Embryonic facial prominence (tissue), 1 donor: ENCODE data around the gene LYAR.

ENCODE experiments used
- DNase-seq: peaks from one replicate; pipeline ENCODE4 v3.0.0-alpha.2; 2016; ENCODE audit errors: extremely low spot score

Gene LYAR

DNA sequence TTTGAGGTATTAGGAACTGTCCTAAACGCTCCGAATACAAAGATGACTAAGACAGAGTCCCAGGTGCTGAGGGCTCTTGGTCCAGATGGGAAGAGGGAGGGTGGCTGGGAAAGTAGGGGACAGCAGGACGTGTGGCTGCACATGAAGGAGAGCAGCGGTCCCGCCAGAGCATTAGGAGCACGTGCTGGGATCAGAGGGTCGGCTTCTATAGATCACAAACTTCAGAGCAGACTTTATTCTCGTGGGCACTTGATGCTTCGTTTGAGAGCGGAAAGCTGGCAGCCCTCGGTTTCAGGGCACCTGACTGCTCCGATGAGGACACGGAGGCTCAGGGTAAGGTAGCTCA lies 26.2 kb upstream of the LYAR start:
- no peak for DNase-seq

DNA sequence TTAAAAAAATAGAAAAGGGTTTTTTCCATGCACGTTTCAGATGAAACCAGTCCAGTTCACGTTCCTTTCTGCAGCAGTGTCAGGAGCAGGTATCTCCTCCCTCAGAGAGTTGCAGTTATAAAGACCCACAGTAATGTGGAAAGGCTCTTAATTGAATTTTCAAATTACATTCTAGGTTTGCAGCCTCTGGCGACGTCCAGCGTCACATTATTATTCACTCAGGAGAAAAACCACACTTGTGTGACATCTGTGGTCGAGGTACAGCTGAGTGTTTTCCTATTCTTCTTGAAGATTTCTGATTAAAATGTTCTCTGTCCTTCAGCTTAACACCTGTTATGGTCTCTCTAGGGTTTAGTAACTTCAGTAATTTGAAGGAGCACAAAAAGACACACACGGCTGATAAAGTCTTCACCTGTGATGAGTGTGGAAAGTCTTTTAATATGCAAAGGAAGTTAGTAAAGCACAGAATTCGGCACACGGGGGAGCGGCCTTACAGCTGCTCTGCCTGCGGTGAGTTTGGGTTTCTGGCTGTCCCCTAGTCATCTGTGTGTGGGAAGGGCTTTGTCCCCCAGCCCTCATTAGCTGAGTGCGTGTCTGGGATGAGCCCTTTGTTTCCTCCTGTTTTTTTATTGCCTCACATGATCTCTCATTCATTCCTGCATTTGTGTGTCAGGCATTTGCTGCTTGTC lies 25.7 kb upstream of the LYAR start:
- DNase-seq: no peak

DNA sequence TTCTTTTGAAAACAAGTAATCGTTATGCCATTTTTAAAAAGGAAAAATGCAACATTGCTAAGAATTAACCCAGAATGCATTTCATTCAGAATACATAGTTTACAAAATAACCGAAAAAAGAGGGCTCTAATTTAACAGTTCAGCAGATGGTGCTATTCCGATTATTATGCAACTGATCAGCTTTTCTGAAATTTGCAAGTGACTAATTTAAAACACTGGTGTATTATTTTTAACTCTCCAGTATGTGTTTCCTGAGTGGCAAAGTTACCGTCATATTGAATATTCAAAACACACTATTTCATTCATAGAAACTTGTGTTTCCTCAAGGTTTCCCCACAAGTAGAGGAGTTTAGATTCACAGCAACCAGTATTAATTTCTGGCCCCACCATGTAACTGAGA lies 21.2 kb upstream of the LYAR start:
- no peak for DNase-seq

DNA sequence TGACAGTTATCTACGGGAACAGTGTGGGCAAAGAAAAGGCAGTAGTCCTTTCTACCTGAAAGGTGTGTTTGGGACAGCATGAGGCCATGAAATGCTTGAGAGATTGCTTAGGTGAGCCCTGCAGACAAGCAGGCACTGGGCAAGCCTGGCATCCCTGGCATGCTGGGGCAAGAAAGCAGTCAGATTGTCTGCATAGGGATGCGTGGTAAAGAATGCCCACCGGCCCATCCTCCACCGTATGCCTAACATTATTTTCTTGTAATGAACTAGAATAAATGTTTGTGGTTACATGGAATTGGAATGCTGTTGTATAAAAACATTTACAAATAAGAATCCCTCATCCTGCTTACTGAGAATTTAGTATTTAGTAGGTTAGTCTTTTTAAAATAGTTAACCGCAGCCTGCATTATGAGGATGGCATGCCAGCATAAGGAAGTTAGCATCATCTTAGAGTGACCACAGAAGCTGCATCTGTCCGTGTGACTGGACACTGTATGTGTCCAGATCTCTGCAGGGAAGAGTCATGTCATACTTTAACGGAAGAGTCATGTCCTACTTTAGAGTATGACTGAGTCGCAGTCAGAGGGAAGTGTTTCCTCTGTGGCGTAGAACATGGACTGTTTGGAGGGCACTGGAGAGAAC lies 19.0 kb upstream of the LYAR start:
- no peak for DNase-seq

DNA sequence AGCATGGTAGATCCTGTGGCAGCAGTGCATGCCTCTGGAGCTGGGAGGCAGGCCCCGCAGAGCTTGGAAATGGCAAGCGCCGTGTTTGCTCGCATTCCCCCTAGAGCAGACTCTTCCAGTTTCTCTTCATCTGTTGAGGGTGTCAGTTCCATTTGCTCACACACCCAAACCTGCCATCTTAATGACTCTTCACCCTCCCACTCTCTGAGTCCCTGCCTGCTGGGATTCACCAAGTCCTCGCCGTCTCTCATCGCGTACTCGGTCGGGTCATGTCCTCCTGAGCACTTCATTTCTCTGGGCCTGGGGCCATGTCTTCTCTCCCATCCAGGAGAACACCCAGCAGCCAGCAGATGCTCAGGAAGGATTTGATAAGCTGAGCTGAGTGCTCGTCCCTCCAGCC lies 17.0 kb upstream of the LYAR start:
- no peak for DNase-seq

DNA sequence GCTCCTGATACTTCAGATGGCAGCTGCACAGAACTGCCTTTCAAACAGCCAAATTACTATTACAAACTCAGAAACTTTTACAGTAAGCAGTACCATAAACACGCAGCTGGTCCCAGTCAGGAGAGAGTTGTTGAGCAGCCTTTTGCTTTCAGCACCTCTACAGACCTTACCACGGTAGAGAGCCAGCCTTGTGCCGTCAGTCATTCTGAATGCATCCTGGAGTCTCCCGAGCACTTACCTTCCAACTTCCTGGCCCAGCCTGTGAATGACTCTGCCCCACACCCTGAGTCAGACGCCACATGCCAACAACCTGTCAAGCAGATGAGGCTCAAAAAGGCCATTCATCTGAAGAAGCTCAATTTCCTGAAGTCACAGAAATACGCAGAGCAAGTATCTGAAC lies 12.5 kb upstream of the LYAR start:
- no peak for DNase-seq

DNA sequence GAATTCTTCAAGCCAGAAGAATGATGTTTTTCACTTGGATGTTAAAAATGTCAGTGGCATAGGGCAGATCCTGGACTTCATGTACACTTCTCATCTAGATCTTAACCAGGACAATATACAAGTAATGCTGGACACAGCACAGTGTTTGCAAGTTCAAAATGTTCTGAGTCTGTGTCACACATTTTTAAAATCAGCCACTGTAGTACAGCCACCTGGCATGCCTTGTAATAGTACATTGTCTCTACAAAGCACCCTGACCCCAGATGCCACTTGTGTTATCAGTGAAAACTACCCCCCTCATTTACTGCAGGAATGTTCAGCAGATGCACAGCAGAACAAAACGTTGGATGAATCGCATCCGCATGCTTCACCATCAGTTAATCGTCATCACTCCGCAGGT lies 12.0 kb upstream of the LYAR start:
- DNase-seq: no peak

DNA sequence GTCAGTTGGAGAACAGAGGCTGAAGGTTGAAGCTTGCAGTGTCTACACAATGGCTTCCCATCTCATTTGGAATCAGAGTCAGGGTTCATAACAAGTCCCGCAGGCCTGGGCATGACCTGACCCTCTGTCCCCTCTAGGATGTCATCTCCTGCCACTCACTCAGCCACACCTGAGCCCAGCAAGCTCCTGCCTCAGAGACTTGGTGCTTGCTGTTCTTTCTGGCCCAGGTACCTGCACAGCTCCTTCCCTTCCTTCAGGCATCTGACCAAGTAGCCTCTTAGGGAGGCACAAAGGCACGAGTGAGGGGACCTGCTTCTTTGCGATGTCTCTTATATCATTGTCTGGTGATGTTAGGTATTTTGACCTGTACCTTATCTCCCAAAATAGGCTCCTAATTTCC lies 9.1 kb upstream of the LYAR start:
- DNase-seq: no peak

DNA sequence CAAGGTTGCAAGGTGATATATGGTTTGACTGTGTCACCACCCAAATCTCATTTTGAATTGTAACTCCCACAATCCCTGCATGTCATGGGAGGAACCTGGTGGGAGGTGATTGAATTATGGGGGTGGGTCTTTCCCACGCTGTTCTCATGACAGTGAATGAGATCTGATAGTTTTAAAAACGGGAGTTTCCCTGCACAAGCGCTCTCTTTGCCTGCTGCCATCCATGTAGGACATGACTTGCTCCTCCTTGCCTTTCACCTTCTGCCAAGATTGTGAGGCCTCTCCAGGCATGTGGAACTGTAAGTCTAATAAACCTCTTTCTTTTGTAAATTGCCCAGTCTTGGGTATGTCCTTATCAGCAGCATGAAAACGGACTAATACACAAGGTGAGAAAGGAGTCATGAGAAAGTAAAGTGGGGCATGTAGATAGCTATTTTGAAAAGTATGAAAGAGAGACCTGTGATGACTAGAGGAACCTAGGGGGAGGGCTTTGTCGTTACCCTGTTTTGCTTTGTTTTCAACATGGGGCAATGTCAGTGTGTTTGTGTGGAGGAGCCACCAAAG lies 6.4 kb upstream of the LYAR start:
- no peak for DNase-seq

DNA sequence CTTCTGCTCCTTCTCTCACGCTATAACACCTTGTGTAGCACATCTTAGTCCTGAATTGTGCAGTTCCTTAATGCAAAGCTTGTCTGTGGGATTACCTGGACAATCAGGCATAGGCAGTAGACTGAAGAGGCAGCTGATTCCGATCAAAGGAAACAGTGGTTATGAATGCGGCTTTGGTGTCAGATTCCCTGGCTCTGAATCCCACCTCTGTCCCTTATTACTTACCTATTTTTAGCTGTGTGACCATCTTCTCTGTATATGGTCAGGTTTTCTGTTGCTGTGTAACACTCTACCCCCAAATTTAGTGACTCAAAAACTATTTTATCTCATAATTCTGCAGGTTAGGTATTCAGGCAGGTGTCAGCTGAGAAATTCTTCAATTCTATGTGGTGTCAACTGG lies 3.3 kb upstream of the LYAR start:
- DNase-seq: no peak

DNA sequence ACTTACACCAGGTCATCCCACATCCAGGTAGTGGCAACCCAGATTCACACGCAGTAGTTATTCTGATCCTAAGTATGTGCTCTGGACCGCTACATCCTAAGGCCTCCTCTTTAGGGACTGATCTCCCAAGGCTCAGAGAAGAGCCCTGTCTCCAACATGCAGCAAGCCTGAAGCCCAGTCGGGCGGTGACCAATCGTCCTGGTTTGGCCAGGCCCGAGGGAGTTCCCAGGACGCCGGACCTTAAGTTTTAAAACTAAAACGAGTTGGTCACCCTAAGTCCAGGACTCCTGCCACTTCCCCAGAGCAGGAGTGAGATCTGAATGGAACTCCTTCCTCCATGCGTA lies 385 bp downstream of the LYAR start:
- DNase-seq: no peak

DNA sequence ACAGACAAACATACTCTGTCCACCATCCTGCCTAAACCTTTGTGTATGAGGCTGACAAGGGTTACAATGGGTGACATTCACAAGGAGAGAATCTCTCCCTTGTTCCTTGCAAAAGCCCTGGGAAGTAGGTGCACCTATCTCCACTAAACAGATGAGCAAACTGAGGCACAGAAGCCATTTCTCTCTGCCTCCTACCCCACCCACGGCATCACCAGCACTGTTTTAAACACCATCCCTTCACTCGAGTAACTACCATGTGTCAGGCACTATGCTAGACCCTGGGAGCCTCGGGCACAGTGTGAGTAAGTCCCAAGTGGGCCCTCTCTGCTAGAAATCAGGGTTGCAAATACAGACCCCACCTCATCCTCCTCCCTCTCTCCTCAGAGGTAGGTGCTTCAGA lies 899 bp downstream of the LYAR start:
- DNase-seq: no peak

DNA sequence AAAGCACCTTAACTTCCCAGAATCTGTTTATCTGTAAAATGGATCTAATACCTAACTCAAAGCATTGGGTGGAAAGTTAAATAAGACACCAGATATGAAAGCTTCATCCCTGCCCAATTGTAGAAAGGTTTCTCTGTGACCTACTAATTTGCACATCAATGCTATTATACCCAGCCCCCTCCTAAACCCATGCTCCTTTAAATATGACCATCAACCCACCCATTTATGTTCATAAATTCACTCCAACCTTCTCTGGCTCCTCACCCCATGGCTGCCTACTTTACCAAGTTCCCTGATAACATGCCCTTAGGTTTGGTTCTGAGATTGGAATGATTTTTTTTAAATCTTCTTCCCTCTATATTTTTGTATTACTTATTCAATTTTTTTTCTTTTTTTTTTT lies 1.9 kb downstream of the LYAR start:
- DNase-seq: no peak

DNA sequence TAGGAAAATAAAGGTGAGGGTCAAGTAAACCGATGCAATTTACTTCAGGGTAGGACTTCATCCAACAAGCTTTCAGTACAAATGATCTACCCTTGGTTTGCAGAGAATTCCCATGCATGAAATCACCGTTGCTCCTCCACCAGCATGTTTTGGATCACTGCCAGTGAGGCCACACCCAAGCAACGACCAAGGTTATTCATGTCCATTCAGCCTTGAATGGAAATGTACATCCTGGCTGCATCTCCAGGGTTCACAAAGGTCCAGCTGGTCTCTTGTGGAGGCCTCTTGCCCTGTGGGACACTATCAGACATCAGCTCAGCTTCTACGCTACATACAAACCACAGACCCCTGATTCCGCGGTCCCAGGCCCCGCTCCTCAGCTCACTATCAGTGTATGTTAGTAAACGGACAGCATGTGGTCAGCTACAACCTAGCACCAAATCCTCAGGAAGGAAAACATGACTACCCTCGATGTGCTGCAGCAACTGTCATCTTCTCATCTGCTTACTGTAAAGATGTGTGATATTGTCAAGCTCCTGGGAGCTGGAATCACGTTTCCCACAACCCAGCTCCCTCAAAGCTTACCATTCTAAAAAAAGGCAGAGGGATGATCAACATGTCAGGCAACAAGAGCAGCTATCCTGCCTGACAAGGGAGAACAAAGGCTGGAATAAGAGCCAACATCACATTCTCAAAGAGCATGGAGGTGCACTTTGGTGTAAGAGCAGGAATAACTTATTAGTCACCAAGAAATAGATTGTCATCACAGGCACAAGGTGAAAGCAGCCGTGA lies 4.9 kb downstream of the LYAR start:
- no peak for DNase-seq

DNA sequence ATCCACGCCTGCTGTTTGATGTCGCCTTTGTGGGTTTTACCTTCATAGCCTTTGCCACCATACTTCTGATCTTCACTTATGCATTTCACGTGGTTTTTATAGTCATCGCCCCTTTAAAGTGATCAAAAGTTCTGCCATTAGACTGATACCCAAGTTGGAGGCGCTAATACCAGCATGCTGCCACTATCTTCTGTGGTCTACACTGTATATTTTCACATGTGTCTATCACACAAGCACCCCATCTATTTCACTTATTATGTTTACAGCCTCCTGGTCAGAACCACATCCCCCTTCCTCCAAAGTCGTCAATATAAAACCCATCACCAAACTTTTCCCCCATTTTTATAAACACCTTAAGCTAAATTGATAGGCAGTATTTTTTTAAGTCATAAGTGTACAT lies 8.2 kb downstream of the LYAR start:
- DNase-seq: no peak

DNA sequence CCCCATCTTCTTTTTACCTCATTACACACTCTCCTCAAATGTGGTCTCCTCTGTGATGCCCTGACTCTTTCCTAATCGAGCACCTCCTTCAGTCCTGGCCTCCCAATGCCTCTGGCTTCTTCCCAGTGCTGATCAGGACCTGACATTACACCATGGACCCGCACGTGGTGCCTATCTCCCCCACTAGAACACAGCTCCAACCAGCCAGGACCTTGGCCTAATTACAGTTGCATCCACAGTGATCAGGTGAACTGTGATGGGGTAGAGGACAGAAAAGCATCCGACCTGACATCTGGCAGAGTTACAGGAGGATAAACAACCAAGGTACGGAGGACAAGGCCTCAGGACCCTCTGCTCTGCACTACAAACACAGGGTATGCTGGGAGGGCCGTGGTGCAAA lies 12.4 kb downstream of the LYAR start:
- no peak for DNase-seq

DNA sequence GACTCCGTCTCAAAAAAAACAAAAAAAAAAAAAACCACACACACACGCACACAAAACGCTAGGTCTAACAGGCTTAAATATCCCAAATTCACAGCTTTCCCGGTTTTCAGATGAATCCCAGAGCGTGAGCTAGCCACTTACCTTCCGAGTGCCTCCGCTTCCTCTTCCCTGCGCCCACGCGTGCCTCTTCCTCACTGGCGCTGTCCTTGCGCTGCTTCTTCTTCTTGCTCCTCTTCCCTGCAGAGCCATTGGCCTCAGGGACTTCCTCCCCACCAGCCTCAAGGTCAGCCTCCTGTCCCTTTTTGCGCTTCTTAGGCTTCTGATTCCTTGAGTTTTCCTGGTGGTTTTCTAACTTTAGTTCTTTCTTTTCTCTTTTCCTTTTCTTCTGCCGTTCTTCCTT lies 15.7 kb downstream of the LYAR start:
- no peak for DNase-seq

DNA sequence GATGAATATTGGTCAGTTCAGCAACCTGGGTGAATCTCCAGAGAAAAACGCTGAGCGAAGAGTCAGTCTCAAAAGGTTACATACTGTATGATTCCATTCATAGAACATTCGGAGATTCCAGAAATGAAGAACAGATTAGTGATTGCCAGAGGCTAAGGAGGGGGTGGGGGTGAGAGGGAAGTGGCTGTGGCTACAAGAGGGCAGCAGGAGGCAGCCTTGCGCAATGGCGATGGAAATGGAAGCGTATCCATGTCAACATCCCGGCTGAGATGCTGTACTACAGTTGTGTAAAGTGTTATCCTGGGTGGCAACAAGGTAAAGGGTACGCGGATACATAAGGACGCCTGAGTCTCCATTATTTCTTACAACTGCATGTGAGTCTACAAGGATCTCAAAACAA lies 18.0 kb downstream of the LYAR start:
- DNase-seq: no peak

DNA sequence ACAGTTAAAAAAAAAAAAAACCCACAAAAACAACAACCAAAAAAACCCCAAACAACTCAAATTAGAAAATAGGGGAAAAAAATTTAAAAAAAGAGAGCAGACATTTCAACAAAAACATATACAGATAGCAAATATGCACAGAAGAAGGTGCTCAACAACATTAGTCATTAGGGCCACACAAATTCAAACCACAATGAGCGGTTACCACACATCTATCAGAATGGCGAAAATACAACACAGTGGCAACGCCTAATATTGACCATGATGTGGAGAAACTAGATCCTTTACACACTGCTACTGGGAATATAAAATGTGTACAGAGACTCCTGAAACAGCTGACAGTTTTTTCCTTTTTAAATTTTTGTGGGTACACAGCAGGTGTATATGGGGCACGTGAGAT lies 19.4 kb downstream of the LYAR start:
- no peak for DNase-seq

DNA sequence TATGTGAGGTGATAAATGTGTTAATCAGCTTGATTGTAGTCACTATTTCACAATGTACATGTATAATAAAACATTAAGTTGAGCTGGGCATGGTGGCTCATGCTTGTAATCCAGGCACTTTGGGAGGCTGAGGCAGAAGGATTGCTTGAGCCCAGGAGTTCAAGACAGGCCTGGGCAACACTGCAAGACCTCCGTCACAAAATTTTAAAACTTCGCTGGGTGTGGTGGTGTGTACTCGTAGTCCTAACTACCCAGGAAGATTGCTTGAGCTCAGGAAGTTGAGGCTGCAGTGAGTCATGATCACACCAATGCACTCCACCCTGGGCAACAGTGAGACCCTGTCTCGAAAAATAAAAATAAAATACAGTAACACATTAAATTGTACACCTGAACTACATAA lies 20.1 kb downstream of the LYAR start:
- no peak for DNase-seq

DNA sequence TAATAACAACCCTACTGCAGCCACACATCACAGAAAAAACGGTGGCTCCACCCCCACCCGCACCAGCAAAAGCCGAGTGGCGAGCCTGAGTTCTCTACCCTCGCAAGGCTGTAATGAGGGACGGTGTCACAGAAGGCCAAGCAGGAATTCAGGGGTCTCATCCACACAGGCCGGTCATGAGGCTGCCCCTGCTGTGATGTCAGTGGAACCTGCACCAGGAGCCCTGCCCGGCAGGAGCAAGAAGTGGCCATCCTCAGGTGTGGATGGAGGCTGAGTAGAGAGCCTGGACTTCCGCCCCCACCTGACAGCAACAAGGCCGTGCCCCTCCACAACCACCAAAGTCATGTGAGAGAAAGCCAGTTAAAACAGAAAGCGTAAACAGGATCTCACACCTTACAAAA lies 20.6 kb downstream of the LYAR start:
- DNase-seq: no peak

DNA sequence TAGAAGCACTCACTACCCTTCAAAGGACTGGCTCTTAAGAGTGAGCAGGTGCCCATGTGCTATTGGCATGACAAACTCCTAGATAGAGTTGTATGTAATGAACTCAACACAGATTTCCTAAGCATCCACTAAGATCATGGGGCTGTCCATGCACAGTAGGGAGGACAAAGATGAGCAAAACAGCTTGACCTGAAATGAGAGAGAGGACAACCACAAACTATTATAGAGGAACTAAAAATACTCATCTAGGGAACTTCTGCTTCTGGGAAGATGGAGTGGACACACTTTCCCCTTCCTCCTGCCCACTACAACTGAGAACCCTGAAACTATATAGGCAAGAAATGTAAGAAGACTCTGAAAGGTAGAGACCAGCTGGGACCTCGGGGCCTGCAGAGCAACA lies 21.2 kb downstream of the LYAR start:
- DNase-seq: no peak

DNA sequence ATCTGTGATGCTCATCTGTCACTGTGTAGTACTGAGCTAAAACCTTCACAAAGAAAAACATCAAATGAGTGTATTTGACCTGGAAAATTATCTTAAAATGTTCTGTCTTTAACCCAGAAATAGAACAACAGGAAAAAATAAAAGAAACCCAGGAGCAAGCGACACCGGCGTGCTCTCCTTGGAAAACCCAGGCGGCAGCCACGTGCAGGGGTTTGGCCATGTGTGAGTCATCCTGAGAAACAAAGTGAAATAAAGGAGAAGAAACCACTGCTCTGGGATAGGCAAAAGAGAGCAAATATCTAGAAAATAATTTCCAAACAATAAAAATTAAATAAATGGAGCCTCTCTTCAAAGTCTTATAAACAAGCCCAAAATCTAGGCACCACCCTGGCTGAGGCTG lies 22.0 kb downstream of the LYAR start:
- no peak for DNase-seq
